H7 (cell line): Measurements from ENCODE around the gene LENEP. TPM values are rescaled to one million over a fixed set of nuclear protein-coding genes. Genes with fewer than 3 reads are reported as not detected.

Experiments used
- DNase-seq: peaks from one replicate; pipeline ENCODE4 v3.0.0; 2012
- H3K27me3 ChIP-seq: 2 replicates; pipeline ENCODE4 v1.6.0; 2011; ENCODE audit warnings: mild to moderate bottlenecking, low read length; ENCODE audit not compliant: control insufficient read depth, insufficient read depth
- H3K36me3 ChIP-seq: replicated peaks from 2 replicates; pipeline ENCODE4 v1.5.1; 2011; ENCODE audit warnings: low read length; ENCODE audit not compliant: control insufficient read depth, insufficient read depth
- H3K4me3 ChIP-seq: 2 replicates; pipeline ENCODE4 v1.5.1; 2011; ENCODE audit warnings: low read depth, mild to moderate bottlenecking, control low read depth, low read length, moderate library complexity; ENCODE audit not compliant: insufficient read depth
- total RNA-seq: library from RNA; depleted of rRNA; stranded (reverse); fragments of >200 nt; shearing (Covaris generic); gene quantifications from 2 replicates; pipeline ENCODE4 v1.2.3, GENCODE V29; 2014

Gene LENEP
- total RNA-seq, 1 experiment from 2014 or later, result 0.21 TPM

GRCh38 chr1:154967331-154967950 lies 25.9 kb upstream of the LENEP start:
- Histone ChIP-seq H3K4me3 (no peak overlapping the region), H3K36me3 (peaks cover 46% of the 10 kb centered on the region), H3K27me3 (no peaks in the 10 kb centered on the region)
- DNase-seq, result no peak

DNA sequence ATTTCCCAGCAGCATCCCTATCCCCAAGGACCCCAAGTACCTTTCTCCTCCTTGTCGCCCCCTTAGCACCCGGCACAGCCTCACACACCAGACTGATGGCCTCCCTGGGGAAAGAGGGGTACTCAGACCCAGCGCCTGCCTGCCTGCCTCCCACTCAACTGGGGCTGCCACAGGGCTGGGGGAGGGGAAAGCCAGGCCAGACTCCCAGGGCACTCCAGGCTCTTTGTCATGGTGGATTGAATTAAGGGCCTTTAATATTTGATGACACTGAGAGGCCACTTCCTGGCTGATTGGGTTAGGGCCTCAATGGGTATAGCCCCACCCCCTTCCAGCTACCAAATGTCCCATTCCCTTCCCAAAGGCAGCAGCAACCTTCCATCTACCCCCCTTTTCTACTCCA lies 24.7 kb upstream of the LENEP start:
- Histone ChIP-seq H3K27me3 (no peaks in the 10 kb centered on the region), H3K36me3 (peaks cover 41% of the 10 kb centered on the region), H3K4me3 (peak overlapping the region; percentile 89)
- DNase-seq, result no peak

- H3K4me3 ChIP-seq, result peak overlapping the region; percentile 89
- peaks cover 38% of the 10 kb centered on the region for H3K36me3 ChIP-seq
- H3K27me3 ChIP-seq, result no peaks in the 10 kb centered on the region
- DNase-seq, result no peak
Observed at GRCh38 chr1:154969246-154969645, 24.1 kb upstream of the LENEP start.

DNA sequence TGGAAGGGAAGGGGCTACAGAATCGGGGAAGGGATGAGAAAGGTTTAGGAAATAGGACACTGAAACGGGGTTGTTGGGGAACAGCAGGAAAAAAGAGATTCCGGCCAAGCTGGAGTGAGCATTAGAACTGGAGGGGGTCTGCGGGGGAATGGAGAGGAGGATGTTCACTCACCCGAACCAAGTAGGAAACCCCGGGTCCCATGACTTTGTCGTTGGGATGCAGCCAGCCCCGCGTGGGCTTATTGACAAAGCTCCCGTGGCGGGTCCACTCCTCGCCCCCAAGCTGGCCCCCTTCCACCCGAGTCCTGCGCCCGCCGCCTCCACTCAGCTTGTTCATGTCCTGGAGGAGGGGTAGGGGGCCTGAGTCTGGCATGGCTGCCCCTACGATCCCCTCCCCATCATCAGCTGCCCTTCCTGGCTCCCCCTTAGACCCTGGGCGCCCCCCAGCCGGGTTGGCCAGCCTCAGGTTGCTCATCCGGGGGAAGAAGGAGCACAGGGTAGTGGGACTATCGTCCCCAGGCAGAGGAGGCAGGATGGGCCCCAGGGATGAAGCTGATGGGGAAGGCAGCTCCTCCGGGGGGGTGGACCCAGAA lies 23.4 kb upstream of the LENEP start:
- no peaks in the 10 kb centered on the region for H3K27me3 ChIP-seq
- DNase-seq, result peak; percentile 62
- H3K4me3 ChIP-seq, result peak overlapping the region; percentile 89
- peaks cover 34% of the 10 kb centered on the region for H3K36me3 ChIP-seq

DNA sequence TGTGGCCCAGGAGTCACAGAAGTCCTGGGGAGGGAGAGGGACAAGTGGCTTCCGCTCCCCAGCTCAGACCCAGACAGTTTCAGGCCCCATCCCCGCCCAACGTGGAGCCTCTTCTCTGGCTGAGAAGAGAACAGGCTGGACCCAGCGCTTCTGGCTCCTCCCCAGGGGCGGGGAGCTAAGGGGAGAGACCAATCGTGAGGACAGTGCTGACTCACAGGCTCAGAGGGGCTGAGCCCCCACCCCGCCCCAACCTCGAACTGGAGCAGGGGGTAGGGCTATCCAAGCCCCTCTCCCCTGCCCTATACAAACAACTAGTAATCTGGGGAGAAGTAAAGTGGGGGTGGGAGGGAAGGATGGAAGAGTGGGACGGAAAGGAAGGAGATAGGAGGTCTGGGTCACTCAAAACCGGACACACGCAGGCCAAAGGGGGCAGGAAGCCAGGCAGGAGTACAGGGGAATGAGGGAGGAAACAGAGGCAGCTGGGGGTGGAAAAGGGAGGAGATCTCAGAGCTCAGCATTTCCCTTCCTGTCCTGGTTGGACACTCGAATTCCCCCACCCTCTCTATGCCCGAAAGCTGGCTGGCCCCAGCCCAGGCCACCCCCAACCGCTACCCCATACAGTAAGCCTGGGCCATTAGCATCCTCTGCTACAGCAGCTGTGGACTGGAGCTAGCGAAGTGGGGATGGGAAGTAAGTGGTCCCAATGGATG lies 22.6 kb upstream of the LENEP start, which contains the start of gene SHC1:
TSS of gene SHC1 (minus strand) at position 117 of the 710 bp plus-strand sequence. CDS start 221 bp downstream, outside the sequence.
- Histone ChIP-seq H3K4me3 (peak within 1 kb of the TSS; percentile 89), H3K36me3 (peaks cover 28% of the 10 kb centered on the region), H3K27me3 (no peaks in the 10 kb centered on the region)
- peak; percentile 98 for DNase-seq

GRCh38 chr1:154971341-154971998 lies 21.9 kb upstream of the LENEP start:
- DNase-seq, result no peak
- Histone ChIP-seq H3K36me3 (peaks cover 21% of the 10 kb centered on the region), H3K27me3 (no peaks in the 10 kb centered on the region), H3K4me3 (peak overlapping the region; percentile 2)

GRCh38 chr1:154972213-154972516 lies 21.2 kb upstream of the LENEP start:
- H3K27me3 ChIP-seq, result no peaks in the 10 kb centered on the region
- peaks cover 14% of the 10 kb centered on the region for H3K36me3 ChIP-seq
- H3K4me3 ChIP-seq, result peak overlapping the region; percentile 28
- no peak for DNase-seq

GRCh38 chr1:154972517-154973343 lies 20.7 kb upstream of the LENEP start:
- Histone ChIP-seq H3K27me3 (no peaks in the 10 kb centered on the region), H3K36me3 (peaks cover 11% of the 10 kb centered on the region), H3K4me3 (peak overlapping the region; percentile 96)
- peak; percentile 80 for DNase-seq

- H3K36me3 ChIP-seq, result peaks cover 7% of the 10 kb centered on the region
- peak; percentile 76 for DNase-seq
- peak overlapping the region; percentile 96 for H3K4me3 ChIP-seq
- H3K27me3 ChIP-seq, result no peaks in the 10 kb centered on the region
Observed at GRCh38 chr1:154973344-154974101, 19.9 kb upstream of the LENEP start.

- peak within 1 kb of the TSS; percentile 96 for H3K4me3 ChIP-seq
- DNase-seq, result peak; percentile 93
- peaks cover 9% of the 10 kb centered on the region for H3K36me3 ChIP-seq
- H3K27me3 ChIP-seq, result no peaks in the 10 kb centered on the region
Observed at GRCh38 chr1:154974102-154974807, 19.1 kb upstream of the LENEP start, which contains the start of gene CKS1B. Gene CKS1B, plus strand, starts transcription at chr1:154974681. Its CDS starts 65 bp downstream, at chr1:154974746.

GRCh38 chr1:154974808-154975408 lies 18.5 kb upstream of the LENEP start:
- Histone ChIP-seq H3K27me3 (no peaks in the 10 kb centered on the region), H3K36me3 (peaks cover 13% of the 10 kb centered on the region), H3K4me3 (peak overlapping the region; percentile 96)
- DNase-seq, result peak; percentile 94

DNA sequence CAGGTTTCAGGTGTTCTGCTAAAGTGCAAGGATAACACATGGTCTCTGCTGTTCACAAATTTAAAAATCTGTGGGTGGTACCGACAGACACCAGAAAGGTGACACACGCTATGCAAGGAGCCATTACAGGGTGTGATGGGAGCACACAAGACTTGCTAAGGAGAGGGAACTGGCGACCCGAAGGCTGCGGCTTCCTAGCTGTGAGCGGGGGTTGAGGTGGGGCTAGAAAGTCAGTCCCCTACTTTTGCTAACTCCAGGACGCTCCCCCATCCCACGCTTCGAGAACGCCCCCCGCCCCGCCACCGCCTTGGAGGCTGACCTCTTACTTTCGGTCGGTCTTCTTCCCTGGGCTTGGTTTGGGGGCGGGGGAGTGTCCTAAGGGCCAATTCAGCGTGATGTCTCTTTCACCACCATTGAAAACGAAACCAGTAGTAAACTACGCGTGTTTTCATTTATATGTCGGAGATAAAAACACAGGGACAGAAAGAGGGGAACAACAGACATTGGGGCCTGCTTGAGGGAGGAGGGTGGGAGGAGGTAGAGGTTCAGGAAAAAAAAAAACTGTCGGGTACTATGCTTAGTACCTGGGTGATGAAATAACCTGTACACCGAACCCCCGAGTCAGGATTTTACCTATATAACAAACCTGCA lies 17.9 kb upstream of the LENEP start:
- Histone ChIP-seq H3K27me3 (no peaks in the 10 kb centered on the region), H3K4me3 (peak overlapping the region; percentile 96), H3K36me3 (peaks cover 13% of the 10 kb centered on the region)
- DNase-seq, result peak; percentile 58
